Gastrocnemius medialis (tissue), 4 donors: ENCODE results near the gene TYROBP. TPM values are rescaled to one million over a fixed set of nuclear protein-coding genes. Genes with fewer than 3 reads are reported as not detected.

Source experiments
- ATAC-seq, 2 donors: fragments of 150-250 bp; one replicate each; pipeline ENCODE4 v1.9.1; 2016
- DNase-seq, 2 donors: peaks; one replicate each; pipeline ENCODE4 v3.0.0-alpha.2; 2019
- H3K27ac ChIP-seq, 4 donors: fragments of 200-600 bp; sonication (generic); 1 replicate in 1 of 4; 2 replicates in 3 of 4; pipeline ENCODE4 v1.5.1; 2016 to 2018; ENCODE audit warnings: mild to moderate bottlenecking in 2 of 4, moderate library complexity in 1 of 4
- H3K27me3 ChIP-seq, 3 donors: fragments of 200-600 bp; sonication (generic) in 2 of 3; 1 replicate in 1 of 3; 2 replicates in 2 of 3; pipeline versions ENCODE4 v1.5.1 to v1.6.0; 2016 to 2019; ENCODE audit warnings: mild to moderate bottlenecking in 1 of 3, moderate library complexity in 1 of 3
- H3K36me3 ChIP-seq, 2 donors: fragments of 200-600 bp; sonication (generic) in 1 of 2; one replicate each; pipeline ENCODE4 v1.5.1; 2017 to 2018
- H3K4me1 ChIP-seq, 2 donors: fragments of 200-600 bp; sonication (generic) in 1 of 2; one replicate each; pipeline ENCODE4 v1.5.1; 2016 to 2017; ENCODE audit warnings: mild to moderate bottlenecking in 2 of 2
- H3K4me3 ChIP-seq, 4 donors: fragments of 200-600 bp; sonication (generic) in 3 of 4; 1 replicate in 1 of 4; 2 replicates in 3 of 4; pipeline ENCODE4 v1.5.1; 2016 to 2019; ENCODE audit warnings: mild to moderate bottlenecking in 2 of 4
- H3K9me3 ChIP-seq, 3 donors: fragments of 200-600 bp; sonication (generic) in 2 of 3; 1 replicate in 1 of 3; 2 replicates in 2 of 3; pipeline ENCODE4 v1.5.1; 2016 to 2019
- POLR2A ChIP-seq, 2 donors: fragments of 450-650 bp; IDR thresholded peaks; one replicate each; pipeline ENCODE4 v1.6.1; 2017; ENCODE audit warnings: antibody characterized with exemption in 2 of 2, mild to moderate bottlenecking in 2 of 2, moderate library complexity in 2 of 2
- in situ Hi-C, 4 donors: fragments of 200-750 bp; cut with MboI; loops; one replicate each; pipeline versions ENCODE4 v1.15.0 to v1.8.0; 2017; ENCODE audit warnings: low sequenced_read_pairs in 4 of 4
- intact Hi-C: fragments of 100-400 bp; cut with DNase I; formaldehyde crosslinking; loops from one replicate; pipeline ENCODE4 v1.15.1; 2023; ENCODE audit warnings: low total_unique reads
- total RNA-seq, 4 donors: library from RNA; depleted of rRNA; stranded (reverse); fragments of >200 nt; gene quantifications; one replicate each; pipeline versions ENCODE4 v1.1.0 to v1.2.3, GENCODE V29; 2016
- TF ChIP-seq, protein P1 (sequence below), 5 experiments: fragments of 450-650 bp in 3 of 5; fragments of 200-600 bp in 2 of 5; sonication (generic) in 2 of 5; IDR thresholded peaks in 4 of 5; conservative IDR thresholded peaks in 1 of 5; 1 replicate in 4 of 5; 2 replicates in 1 of 5; pipeline ENCODE4 v1.5.1; 2016 to 2019; ENCODE audit warnings: antibody characterized with exemption in 5 of 5, mild to moderate bottlenecking in 3 of 5, moderate library complexity in 3 of 5

The TYROBP gene
- total RNA-seq, 4 donors from 2014 or later = 7.2 to 25.6 (median 18.2) TPM

DNA sequence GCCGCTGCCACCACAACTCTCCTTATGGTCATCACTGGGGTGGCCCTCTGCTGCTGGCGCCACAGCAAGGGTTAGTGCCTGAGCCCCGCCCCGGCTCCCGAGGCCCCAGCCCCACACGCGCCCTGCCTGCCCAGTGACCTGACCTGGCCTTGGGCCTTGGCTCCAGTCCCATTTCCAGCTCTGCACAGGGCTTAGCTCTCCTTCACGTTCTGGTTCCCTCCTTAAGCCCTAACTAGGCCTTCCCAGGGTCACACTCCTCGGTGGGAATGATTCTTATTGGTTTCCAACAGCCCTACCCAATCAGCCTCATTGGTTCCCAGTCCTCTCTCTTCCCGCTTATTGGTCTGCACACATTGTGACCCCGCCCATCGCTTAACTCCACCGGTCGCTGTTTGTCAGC lies 45.6 kb downstream of the TYROBP start:
- intact Hi-C loops = no loop called here
- no peaks in the 10 kb centered on the region for H3K4me1 ChIP-seq

DNA sequence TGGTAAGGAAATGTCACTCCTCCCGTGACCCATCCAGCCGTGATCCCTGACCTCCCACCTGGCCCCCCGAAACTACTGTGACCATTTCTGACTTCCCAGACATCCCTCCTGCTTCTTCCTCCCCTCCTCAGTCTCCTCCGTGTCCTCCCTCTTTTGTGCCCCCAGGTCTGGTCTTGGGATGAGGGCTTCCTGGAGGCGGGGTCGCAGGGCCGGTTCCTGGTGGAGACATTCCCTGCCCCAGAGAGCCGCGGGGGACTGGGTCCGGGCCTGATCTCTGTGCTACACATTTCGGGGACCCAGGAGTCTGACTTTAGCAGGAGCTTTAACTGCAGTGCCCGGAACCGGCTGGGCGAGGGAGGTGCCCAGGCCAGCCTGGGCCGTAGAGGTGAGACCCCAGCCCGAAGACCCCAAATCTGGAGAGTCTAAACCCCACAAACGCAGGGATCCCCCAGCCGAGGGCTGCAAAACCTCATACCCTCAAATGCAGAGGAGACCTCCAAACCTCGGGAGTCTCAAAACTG lies 46.4 kb downstream of the TYROBP start:
- in situ Hi-C loops = no loop called here
- TF ChIP-seq POLR2A (IDR thresholded peaks at IDR 0.05) = no peak
- TF ChIP-seq, protein P1, sequence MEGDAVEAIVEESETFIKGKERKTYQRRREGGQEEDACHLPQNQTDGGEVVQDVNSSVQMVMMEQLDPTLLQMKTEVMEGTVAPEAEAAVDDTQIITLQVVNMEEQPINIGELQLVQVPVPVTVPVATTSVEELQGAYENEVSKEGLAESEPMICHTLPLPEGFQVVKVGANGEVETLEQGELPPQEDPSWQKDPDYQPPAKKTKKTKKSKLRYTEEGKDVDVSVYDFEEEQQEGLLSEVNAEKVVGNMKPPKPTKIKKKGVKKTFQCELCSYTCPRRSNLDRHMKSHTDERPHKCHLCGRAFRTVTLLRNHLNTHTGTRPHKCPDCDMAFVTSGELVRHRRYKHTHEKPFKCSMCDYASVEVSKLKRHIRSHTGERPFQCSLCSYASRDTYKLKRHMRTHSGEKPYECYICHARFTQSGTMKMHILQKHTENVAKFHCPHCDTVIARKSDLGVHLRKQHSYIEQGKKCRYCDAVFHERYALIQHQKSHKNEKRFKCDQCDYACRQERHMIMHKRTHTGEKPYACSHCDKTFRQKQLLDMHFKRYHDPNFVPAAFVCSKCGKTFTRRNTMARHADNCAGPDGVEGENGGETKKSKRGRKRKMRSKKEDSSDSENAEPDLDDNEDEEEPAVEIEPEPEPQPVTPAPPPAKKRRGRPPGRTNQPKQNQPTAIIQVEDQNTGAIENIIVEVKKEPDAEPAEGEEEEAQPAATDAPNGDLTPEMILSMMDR (IDR thresholded peaks at IDR 0.05 in 4 of 5, conservative IDR thresholded peaks at IDR 0.05 in 1 of 5) = no peak
- Histone ChIP-seq H3K27ac (no peak overlapping the region), H3K4me1 (peaks cover 0 to under 1% of the 10 kb centered on the region in 2 donors), H3K27me3 (peaks cover 37 to 82% (median 55%) of the 10 kb centered on the region in 3 donors), H3K4me3 (no peak overlapping the region), H3K9me3 (no peaks in the 10 kb centered on the region), H3K36me3 (no peaks in the 10 kb centered on the region)
- ATAC-seq = no peak
- DNase-seq = no peak
- intact Hi-C loops = no loop called here

More for the DNA sequence above, 45.6 kb downstream of the TYROBP start:
- no peak overlapping the region for H3K27ac ChIP-seq
- in situ Hi-C loops = no loop called here
- H3K9me3 ChIP-seq = no peaks in the 10 kb centered on the region
- H3K27me3 ChIP-seq = peaks cover 31 to 75% (median 47%) of the 10 kb centered on the region in 3 donors
- ATAC-seq (no peak), DNase-seq (no peak)
- H3K4me3 ChIP-seq = no peak overlapping the region
- no peaks in the 10 kb centered on the region for H3K36me3 ChIP-seq
- TF ChIP-seq, protein P1 (IDR thresholded peaks at IDR 0.05 in 4 of 5, conservative IDR thresholded peaks at IDR 0.05 in 1 of 5) = no peak
- no peak for TF ChIP-seq POLR2A (IDR thresholded peaks at IDR 0.05)

DNA sequence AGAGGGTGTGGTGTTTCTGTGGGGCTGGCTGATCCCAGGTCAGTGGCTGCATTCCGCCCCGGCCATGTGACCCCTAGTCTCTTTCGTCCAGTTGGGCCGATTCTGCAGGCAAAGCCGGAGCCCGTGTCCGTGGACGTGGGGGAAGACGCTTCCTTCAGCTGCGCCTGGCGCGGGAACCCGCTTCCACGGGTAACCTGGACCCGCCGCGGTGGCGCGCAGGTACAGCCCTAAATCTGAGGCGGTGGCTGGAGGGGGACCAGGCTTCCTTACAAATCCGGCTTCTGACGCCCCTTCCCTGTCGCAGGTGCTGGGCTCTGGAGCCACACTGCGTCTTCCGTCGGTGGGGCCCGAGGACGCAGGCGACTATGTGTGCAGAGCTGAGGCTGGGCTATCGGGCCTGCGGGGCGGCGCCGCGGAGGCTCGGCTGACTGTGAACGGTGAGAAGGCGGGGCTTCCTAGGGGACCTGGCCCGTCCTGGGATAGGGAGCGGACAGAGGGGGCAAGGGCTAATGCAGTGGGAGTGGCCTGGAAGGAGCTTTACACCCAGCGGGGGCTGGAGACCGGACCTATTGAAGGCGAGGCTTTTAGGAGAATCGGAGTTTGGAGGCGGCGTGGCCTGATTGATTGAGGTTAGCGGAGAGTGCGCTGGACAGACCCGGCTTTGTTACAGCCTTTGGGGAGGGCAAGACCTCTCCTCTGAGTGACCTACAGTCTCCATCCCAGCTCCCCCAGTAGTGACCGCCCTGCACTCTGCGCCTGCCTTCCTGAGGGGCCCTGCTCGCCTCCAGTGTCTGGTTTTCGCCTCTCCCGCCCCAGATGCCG lies 47.1 kb downstream of the TYROBP start:
- Histone ChIP-seq H3K9me3 (no peaks in the 10 kb centered on the region), H3K36me3 (no peaks in the 10 kb centered on the region), H3K27me3 (peaks cover 44 to 84% (median 62%) of the 10 kb centered on the region in 3 donors), H3K27ac (no peak overlapping the region), H3K4me3 (no peak overlapping the region), H3K4me1 (peaks cover 0 to 3% of the 10 kb centered on the region in 2 donors)
- intact Hi-C loops (no loop called here), in situ Hi-C loops (no loop called here)
- DNase-seq (no peak), ATAC-seq (no peak)
- TF ChIP-seq, protein P1 (IDR thresholded peaks at IDR 0.05 in 4 of 5, conservative IDR thresholded peaks at IDR 0.05 in 1 of 5) = no peak
- TF ChIP-seq POLR2A (IDR thresholded peaks at IDR 0.05) = no peak

DNA sequence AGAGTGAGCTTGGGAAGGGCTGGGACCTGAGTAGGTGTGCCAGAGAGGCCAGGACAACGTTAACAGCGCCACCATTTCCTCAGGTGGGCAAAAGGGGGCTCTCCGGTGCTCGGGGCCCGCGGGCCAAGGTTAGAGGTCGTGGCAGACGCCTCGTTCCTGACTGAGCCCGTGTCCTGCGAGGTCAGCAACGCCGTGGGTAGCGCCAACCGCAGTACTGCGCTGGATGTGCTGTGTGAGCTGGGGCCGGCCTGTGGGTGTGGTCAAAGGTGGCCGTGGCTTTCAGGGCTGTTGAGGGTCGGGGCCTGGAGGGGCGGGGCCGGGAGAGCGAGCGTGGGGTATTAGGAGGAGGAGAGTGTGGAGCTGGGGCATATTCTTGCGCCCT lies 47.7 kb downstream of the TYROBP start:
- ATAC-seq = no peak
- intact Hi-C loops = no loop called here
- no peaks in the 10 kb centered on the region for H3K9me3 ChIP-seq
- no peak overlapping the region for H3K4me3 ChIP-seq
- no peak overlapping the region for H3K27ac ChIP-seq
- H3K36me3 ChIP-seq = no peaks in the 10 kb centered on the region
- TF ChIP-seq POLR2A (IDR thresholded peaks at IDR 0.05) = no peak
- in situ Hi-C loops = no loop called here
- peaks cover 0 to 3% of the 10 kb centered on the region in 2 donors for H3K4me1 ChIP-seq
- DNase-seq = no peak
- peaks cover 48 to 84% (median 67%) of the 10 kb centered on the region in 3 donors for H3K27me3 ChIP-seq

DNA sequence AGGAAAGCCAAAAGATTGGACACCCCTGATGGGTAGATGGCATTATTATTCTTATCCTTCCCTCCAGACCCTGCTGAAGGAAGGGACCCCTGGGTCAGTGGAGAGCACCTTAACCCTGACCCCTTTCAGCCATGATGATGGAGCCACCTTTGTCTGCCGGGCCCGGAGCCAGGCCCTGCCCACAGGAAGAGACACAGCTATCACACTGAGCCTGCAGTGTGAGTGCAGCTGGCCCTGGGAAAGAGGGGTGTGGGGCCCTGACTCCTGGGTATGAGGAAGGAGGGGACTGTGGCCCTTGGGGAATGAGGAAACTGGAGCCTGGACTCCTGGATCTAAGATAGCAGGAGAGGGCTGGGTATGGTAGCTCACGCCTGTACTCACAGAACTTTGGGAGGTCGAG lies 48.7 kb downstream of the TYROBP start:
- no peak for ATAC-seq
- DNase-seq = no peak
- no peaks in the 10 kb centered on the region for H3K9me3 ChIP-seq
- intact Hi-C loops (no loop called here), in situ Hi-C loops (no loop called here)
- H3K27me3 ChIP-seq = peaks cover 55 to 88% (median 77%) of the 10 kb centered on the region in 3 donors
- H3K4me3 ChIP-seq = no peak overlapping the region
- TF ChIP-seq, protein P1 (IDR thresholded peaks at IDR 0.05 in 4 of 5, conservative IDR thresholded peaks at IDR 0.05 in 1 of 5) = no peak
- TF ChIP-seq POLR2A (IDR thresholded peaks at IDR 0.05) = no peak
- H3K4me1 ChIP-seq = peaks cover 0 to 3% of the 10 kb centered on the region in 2 donors
- no peaks in the 10 kb centered on the region for H3K36me3 ChIP-seq
- H3K27ac ChIP-seq = no peak overlapping the region
